AG09309 (cell line): ENCODE measurements around the gene COPZ1.

ENCODE experiments used
- DNase-seq: peaks from one replicate; pipeline ENCODE4 v3.0.0-alpha.2; 2010; ENCODE audit warnings: low read depth
- H3K4me3 ChIP-seq: 2 replicates; pipeline ENCODE4 v1.5.1; 2011; ENCODE audit warnings: mild to moderate bottlenecking, low read depth, low read length, moderate library complexity; ENCODE audit not compliant: control insufficient read depth
- TF ChIP-seq, protein P1 (sequence below): IDR thresholded peaks from 2 replicates; pipeline ENCODE4 v1.5.1; 2011; ENCODE audit warnings: mild to moderate bottlenecking, low read depth, low read length, inconsistent platforms; ENCODE audit not compliant: insufficient read depth, control insufficient read depth; ENCODE audit errors: missing control alignments

Gene COPZ1

GRCh38 chr12:54356951-54357356, 32.0 kb downstream of the COPZ1 start:
- TF ChIP-seq, protein P1, sequence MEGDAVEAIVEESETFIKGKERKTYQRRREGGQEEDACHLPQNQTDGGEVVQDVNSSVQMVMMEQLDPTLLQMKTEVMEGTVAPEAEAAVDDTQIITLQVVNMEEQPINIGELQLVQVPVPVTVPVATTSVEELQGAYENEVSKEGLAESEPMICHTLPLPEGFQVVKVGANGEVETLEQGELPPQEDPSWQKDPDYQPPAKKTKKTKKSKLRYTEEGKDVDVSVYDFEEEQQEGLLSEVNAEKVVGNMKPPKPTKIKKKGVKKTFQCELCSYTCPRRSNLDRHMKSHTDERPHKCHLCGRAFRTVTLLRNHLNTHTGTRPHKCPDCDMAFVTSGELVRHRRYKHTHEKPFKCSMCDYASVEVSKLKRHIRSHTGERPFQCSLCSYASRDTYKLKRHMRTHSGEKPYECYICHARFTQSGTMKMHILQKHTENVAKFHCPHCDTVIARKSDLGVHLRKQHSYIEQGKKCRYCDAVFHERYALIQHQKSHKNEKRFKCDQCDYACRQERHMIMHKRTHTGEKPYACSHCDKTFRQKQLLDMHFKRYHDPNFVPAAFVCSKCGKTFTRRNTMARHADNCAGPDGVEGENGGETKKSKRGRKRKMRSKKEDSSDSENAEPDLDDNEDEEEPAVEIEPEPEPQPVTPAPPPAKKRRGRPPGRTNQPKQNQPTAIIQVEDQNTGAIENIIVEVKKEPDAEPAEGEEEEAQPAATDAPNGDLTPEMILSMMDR, result no peak
- DNase-seq, result no peak
- no peak overlapping the region for H3K4me3 ChIP-seq

DNA sequence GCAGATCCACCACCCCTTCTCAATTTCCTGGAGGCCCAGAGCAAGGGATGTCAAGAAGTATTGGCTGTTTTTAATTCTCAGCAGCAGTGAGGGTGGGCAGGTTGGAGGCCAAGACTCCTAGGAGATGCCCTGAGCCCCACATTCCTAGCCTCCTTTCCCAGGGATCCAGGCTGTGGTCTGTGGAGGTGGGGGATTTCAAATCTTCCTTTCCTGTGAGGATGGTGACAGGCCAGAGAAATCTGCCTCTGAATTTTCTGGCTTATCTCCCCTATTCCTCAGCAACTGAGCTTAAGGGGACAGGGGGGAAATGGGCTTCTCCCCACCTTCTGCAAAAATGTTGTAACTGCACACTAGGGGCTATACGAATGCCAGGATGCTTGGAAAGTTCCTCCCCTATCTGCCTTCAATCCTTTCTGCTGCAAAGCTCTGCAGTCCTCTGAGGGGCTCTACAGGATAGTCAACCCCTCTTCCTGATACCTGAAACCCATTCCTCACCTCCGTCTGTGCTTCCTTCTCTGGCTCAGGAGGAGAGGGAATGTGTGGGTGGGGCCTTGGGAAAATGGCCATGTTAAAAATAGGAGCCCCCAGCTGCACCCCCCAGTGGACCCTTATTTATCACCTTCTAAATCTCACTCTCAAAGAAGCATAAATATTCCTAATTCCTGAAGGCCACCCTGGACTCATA, 32.7 kb downstream of the COPZ1 start:
- DNase-seq, result no peak
- TF ChIP-seq, protein P1, result no peak
- H3K4me3 ChIP-seq, result no peak overlapping the region

GRCh38 chr12:54358191-54358944, 33.4 kb downstream of the COPZ1 start:
- no peak for DNase-seq
- peak overlapping the region; percentile 78 for H3K4me3 ChIP-seq
- TF ChIP-seq, protein P1, result no peak

GRCh38 chr12:54358945-54359761, 34.2 kb downstream of the COPZ1 start:
- DNase-seq, result peak; percentile 98
- TF ChIP-seq, protein P1, result no peak
- H3K4me3 ChIP-seq, result peak overlapping the region; percentile 78

- TF ChIP-seq, protein P1, result no peak
- H3K4me3 ChIP-seq, result peak overlapping the region; percentile 78
- no peak for DNase-seq
These were observed 34.9 kb downstream of the COPZ1 start for GRCh38 chr12:54359762-54360351.
